Glomerular visceral epithelial cell (primary cell): Measurements from ENCODE around the gene NHSL2.

Experiments
- DNase-seq: peaks from one replicate; pipeline ENCODE4 v3.0.0-alpha.2; 2016; ENCODE audit errors: extremely low spot score

NHSL2 gene

GRCh38 chrX:72128881-72129280, 218.2 kb downstream of the NHSL2 start:
- peak; percentile 13 for DNase-seq

- no peak for DNase-seq
Measured at GRCh38 chrX:72129661-72130060, 219.0 kb downstream of the NHSL2 start.

- no peak for DNase-seq
Measured at GRCh38 chrX:72130156-72130761, 219.6 kb downstream of the NHSL2 start.

GRCh38 chrX:72130762-72131250, 220.2 kb downstream of the NHSL2 start:
- DNase-seq, result no peak

- peak; percentile 68 for DNase-seq
Measured at GRCh38 chrX:72131317-72132294, 221.0 kb downstream of the NHSL2 start, which contains the start of gene RTL5. Gene RTL5, minus strand, starts transcription at chrX:72131915.

GRCh38 chrX:72132456-72132855, 221.8 kb downstream of the NHSL2 start:
- DNase-seq, result no peak

- DNase-seq, result no peak
Measured at GRCh38 chrX:72133851-72134546, 223.4 kb downstream of the NHSL2 start.

GRCh38 chrX:72137846-72138495, 227.3 kb downstream of the NHSL2 start:
- DNase-seq, result no peak

- no peak for DNase-seq
Measured at GRCh38 chrX:72139538-72139937, 228.9 kb downstream of the NHSL2 start.

- no peak for DNase-seq
Measured at GRCh38 chrX:72141372-72142004, 230.8 kb downstream of the NHSL2 start.

- no peak for DNase-seq
Measured at GRCh38 chrX:72142094-72142793, 231.6 kb downstream of the NHSL2 start.

- no peak for DNase-seq
Measured at GRCh38 chrX:72142794-72143608, 232.4 kb downstream of the NHSL2 start.

- DNase-seq, result no peak
Measured at GRCh38 chrX:72143609-72143907, 232.9 kb downstream of the NHSL2 start.

- no peak for DNase-seq
Measured at GRCh38 chrX:72145181-72145580, 234.5 kb downstream of the NHSL2 start.

- no peak for DNase-seq
Measured at GRCh38 chrX:72146527-72146926, 235.9 kb downstream of the NHSL2 start.

GRCh38 chrX:72158773-72159172, 248.1 kb downstream of the NHSL2 start:
- no peak for DNase-seq

GRCh38 chrX:72159769-72160168, 249.1 kb downstream of the NHSL2 start:
- no peak for DNase-seq

GRCh38 chrX:72165551-72165950, 254.9 kb downstream of the NHSL2 start:
- DNase-seq, result no peak

- no peak for DNase-seq
Measured at GRCh38 chrX:72169008-72169728, 258.5 kb downstream of the NHSL2 start.
